HG02970 (cell line): ENCODE measurements around the gene CTNNA2.

Source experiments
- ATAC-seq: cut with Tn5 transposase; IDR thresholded peaks from one replicate; pipeline ENCODE4 v1.9.1; 2021; ENCODE audit warnings: mild to moderate bottlenecking, moderate library complexity, moderate number of reproducible peaks; ENCODE audit not compliant: unreplicated experiment, low FRiP score

The CTNNA2 gene

GRCh38 chr2:80496775-80497174 is 983.9 kb downstream of the CTNNA2 start:
- no peak for ATAC-seq

GRCh38 chr2:80499095-80499494 is 986.2 kb downstream of the CTNNA2 start:
- no peak for ATAC-seq

- no peak for ATAC-seq
These were observed 989.2 kb downstream of the CTNNA2 start for GRCh38 chr2:80501874-80502624.

DNA sequence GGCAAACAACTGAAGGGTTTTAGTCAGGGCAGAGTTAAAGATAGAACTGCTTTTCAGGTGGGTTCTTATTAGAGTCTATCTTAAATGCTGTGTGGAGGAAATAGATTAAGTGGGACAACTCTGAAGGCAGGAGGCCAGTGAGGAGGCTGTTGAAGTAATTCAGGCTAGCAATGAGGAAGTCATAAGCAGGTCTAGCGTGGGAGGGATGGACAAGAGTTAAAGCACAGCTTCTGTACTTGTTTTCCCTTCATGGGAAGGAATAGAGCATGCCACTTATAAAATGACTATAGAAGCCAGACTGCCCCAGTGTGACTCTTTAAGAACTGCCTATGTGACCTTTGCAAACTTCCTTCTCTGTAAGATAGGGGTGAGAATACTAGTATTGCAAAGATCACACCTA is 993.7 kb downstream of the CTNNA2 start:
- no peak for ATAC-seq

GRCh38 chr2:80510716-80511115 is 997.9 kb downstream of the CTNNA2 start:
- ATAC-seq, result no peak

DNA sequence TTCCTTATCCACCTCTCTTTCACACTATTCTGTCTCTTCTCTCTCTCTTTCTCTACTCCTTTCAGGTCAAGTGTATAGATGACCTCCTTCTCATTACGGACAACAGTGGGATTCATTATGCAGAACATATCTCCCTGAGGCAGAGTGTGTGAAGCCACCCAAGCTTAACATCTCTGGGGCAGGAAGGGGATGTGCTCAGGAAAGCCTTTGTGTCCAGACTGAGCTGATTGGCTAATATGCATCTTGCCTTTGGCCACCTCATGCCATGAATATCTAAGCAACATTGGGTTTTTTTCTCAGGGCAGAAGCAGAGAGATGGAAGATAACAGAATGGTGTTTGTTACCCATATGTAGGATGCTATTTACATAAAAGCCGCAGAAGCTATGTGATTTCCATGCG is 1003.1 kb downstream of the CTNNA2 start:
- ATAC-seq, result no peak

- no peak for ATAC-seq
These were observed 1004.5 kb downstream of the CTNNA2 start for GRCh38 chr2:80517316-80517715.

GRCh38 chr2:80519121-80519643 is 1006.3 kb downstream of the CTNNA2 start:
- ATAC-seq, result no peak

GRCh38 chr2:80519699-80520291 is 1006.9 kb downstream of the CTNNA2 start:
- ATAC-seq, result no peak

GRCh38 chr2:80525152-80525551 is 1012.3 kb downstream of the CTNNA2 start:
- no peak for ATAC-seq

DNA sequence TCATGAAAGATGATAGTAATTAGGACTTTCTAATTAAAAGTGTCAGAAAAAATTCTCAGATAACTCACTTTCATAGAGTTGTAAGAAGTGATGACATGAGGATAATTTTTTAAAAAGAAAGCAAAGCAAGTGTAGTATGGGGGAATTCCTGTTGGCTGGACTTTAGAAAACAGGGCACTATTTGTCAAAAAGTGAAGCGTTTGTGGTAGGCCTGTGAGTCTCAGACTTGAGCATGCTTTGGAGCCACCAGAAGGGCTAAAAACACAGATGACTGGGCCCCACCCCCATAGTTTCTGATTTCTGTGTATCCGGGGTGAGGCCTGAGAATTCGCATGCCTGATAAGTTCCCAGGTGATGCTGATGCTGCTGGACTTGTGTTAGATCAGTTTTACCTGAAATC is 1014.3 kb downstream of the CTNNA2 start:
- no peak for ATAC-seq

DNA sequence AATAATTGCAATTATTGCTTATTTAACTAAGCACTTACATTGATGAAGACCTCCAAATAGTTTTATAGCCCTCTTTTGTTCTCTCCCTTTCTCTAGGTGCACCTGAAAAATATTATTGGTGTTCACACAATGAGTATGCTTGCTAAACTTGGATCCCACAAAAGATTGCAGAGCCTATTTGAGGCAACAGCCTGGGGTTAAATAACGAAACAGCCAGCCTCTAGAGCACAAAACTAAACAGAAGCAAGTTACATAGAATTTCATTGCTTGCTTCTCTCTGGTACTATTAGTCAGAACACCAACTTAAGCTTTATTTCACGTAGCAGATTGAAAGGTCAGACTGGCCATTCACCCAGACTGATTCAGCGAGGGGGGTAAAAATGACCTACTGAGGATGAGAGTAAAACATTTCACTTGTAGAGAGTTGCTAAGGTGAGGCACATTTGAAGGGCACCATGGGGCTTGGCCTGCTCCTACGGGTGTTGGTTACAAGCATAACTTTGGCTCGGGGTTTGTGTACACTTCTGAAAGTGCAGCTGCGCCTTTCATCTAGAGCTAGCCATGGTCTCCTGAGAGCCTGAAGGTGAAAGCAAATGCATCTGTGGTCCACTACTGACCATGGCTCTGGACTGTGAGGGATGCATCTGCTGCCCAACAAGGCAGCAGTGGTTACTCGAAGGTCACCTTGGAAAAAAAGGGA is 1016.8 kb downstream of the CTNNA2 start:
- no peak for ATAC-seq

GRCh38 chr2:80530442-80531064 is 1017.7 kb downstream of the CTNNA2 start:
- no peak for ATAC-seq

GRCh38 chr2:80531319-80531718 is 1018.5 kb downstream of the CTNNA2 start:
- ATAC-seq, result no peak

GRCh38 chr2:80545420-80546210 is 1032.8 kb downstream of the CTNNA2 start:
- no peak for ATAC-seq

- ATAC-seq, result no peak
These were observed 1033.9 kb downstream of the CTNNA2 start for GRCh38 chr2:80546766-80547165.

DNA sequence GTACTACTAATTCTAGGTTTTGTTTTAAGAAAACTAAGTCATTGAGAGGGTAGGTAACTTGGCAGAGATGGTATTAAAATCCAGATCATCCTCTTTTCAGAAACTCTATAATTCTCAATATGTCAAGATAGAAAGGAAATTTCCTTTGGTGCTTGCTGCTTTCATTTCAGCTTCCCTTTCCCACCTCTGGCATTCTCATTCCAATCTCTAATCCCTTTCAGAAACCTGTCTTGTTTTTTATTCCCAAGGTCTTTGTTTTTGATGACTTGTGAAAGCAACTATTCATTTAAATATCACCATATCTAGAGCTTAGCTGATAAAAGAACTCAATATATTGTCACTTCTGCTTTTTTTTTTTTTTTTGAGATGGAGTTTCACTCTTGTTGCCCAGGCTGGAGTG is 1034.5 kb downstream of the CTNNA2 start:
- no peak for ATAC-seq

GRCh38 chr2:80548469-80548868 is 1035.6 kb downstream of the CTNNA2 start:
- ATAC-seq, result no peak

DNA sequence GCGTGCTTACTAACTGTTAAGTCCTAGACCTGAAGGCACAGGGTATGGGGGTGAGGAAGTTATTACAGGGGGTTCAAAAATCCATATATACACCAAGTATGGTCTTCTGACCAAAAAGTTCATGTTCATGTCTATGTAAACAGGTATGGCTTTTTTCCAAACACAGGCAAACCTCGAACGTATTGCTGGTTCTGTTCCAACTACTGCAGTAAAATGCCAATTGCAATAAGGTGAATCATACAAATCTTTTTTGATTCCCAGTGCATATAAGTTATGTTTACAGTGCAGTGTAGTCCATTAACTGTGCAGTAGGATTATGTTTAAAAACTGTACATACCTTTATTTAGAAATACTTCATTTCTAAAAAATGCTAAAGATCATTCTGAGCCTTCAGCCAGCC is 1037.0 kb downstream of the CTNNA2 start:
- ATAC-seq, result no peak

- no peak for ATAC-seq
These were observed 1047.5 kb downstream of the CTNNA2 start for GRCh38 chr2:80560326-80560725.
